ENCODE measurements around the gene TOM1.

TOM1 gene

DNA sequence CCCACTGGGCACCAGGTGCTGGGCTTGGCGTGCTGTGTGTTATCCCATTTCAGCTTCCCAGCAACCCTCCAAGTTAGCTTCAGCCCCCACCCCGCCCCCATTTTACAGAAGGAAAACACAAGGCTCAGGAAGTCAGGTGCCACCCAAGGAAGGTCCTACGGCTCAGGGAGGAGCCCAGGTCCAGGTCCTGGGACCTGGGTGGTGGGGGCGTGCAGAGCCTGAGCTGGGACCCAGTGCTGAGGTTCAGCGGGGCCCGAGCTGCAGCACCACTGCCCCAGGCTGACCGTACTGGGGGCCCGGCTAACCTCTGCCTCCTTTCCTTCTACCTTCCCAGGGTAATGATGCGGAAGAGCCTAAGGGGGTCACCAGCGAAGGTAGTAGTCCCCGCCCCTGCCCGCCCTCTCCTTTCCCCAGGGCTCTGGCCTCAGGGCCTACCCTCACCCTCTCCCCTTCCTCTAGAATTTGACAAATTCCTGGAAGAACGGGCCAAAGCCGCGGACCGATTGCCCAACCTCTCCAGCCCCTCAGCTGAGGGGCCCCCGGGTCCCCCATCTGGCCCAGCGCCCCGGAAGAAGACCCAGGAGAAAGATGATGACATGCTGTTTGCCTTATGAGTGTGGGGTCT is 47.0 kb downstream of the TOM1 start:
- Histone ChIP-seq H3K27me3 (replicated peaks; ENCODE audit: control insufficient read depth, insufficient read depth, low read length) (no peaks in the 10 kb centered on the region), H3K36me3 (ENCODE audit: control insufficient read depth, insufficient read depth, low read length) (peaks cover 9% of the 10 kb centered on the region), H3K4me3 (replicated peaks; ENCODE audit: low read depth, low read length) (no peak overlapping the region)
- TF ChIP-seq, protein P1, sequence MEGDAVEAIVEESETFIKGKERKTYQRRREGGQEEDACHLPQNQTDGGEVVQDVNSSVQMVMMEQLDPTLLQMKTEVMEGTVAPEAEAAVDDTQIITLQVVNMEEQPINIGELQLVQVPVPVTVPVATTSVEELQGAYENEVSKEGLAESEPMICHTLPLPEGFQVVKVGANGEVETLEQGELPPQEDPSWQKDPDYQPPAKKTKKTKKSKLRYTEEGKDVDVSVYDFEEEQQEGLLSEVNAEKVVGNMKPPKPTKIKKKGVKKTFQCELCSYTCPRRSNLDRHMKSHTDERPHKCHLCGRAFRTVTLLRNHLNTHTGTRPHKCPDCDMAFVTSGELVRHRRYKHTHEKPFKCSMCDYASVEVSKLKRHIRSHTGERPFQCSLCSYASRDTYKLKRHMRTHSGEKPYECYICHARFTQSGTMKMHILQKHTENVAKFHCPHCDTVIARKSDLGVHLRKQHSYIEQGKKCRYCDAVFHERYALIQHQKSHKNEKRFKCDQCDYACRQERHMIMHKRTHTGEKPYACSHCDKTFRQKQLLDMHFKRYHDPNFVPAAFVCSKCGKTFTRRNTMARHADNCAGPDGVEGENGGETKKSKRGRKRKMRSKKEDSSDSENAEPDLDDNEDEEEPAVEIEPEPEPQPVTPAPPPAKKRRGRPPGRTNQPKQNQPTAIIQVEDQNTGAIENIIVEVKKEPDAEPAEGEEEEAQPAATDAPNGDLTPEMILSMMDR (IDR thresholded peaks at IDR 0.05; ENCODE audit: insufficient read depth, low read length, poor library complexity, severe bottlenecking), result no peak
- no peak for DNase-seq (ENCODE audit: extremely low read depth, insufficient read length)

DNA sequence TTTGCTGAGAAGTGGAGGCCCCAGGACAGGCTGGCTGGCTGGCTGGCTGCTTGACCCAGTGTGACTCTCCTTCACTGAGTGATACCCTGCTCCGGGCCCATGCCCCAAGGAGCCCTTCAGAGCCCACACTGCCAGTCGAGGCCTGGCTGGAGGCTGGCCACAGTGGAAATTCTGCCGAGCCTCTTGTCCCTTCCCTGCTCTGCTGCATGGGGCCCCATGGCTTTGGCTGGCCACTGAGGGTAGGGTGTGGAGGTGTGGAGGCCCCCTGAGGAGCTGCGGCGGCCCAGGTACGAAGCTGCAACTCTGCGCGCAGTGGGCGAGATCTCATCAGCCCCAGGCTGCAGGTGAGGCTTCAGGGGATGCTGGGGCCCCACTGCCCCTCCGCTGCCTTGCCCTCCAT is 47.8 kb downstream of the TOM1 start:
- H3K4me3 ChIP-seq (replicated peaks; ENCODE audit: low read depth, low read length), result no peak overlapping the region
- no peak for DNase-seq (ENCODE audit: extremely low read depth, insufficient read length)
- H3K27me3 ChIP-seq (replicated peaks; ENCODE audit: control insufficient read depth, insufficient read depth, low read length), result no peaks in the 10 kb centered on the region
- TF ChIP-seq, protein P1 (IDR thresholded peaks at IDR 0.05; ENCODE audit: insufficient read depth, low read length, poor library complexity, severe bottlenecking), result no peak
- H3K36me3 ChIP-seq (ENCODE audit: control insufficient read depth, insufficient read depth, low read length), result peaks cover 9% of the 10 kb centered on the region

DNA sequence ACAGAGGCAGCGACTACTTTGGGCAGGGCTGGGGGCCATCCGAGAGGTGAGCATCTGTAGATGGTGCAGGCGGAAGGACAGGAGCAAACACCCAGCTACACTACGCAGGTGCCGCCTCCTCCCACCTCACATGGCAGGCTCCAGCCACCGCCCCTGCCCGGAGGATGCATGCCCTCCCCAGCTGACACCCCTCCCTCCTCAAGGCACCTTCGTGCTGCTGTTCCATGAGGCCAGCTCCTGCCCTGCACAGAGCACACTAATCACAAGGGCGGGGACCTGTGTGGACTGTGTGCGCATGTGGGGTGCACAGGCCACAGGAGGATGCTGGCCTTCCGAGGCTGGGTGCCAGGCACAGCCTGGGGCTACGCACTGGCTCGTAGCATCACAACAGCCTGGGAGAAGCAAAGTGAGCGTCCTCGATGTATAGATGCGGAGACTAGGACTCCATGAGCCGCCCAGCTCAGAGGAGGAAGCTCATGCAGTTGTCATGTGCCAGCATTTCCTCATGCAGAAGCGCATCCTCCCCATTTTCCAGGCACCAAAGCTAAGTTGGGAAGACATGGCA is 48.4 kb downstream of the TOM1 start:
- Histone ChIP-seq H3K27me3 (replicated peaks; ENCODE audit: control insufficient read depth, insufficient read depth, low read length) (no peaks in the 10 kb centered on the region), H3K36me3 (ENCODE audit: control insufficient read depth, insufficient read depth, low read length) (peaks cover 6% of the 10 kb centered on the region), H3K4me3 (replicated peaks; ENCODE audit: low read depth, low read length) (no peak overlapping the region)
- TF ChIP-seq, protein P1 (IDR thresholded peaks at IDR 0.05; ENCODE audit: insufficient read depth, low read length, poor library complexity, severe bottlenecking), result no peak
- no peak for DNase-seq (ENCODE audit: extremely low read depth, insufficient read length)

DNA sequence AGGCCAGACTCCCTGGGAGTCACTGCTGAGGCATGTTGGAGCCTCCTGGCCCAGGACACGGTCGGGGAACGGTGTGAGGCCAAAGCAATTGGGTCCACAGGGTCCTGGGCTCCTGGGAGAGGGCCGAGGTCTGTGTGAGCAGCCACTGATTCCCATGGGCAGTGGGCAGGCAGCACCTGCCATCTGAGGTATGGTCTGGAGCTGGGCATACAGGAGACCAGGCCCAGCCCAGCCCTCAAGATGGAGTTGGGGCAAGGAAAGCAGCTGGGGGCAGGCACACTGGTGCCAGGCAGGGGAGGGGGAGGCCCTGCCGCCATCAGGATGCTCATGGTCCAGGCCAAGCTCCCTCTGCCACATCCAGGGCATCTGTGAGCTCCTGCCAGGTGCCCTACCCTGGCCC is 49.0 kb downstream of the TOM1 start:
- no peak for DNase-seq (ENCODE audit: extremely low read depth, insufficient read length)
- TF ChIP-seq, protein P1 (IDR thresholded peaks at IDR 0.05; ENCODE audit: insufficient read depth, low read length, poor library complexity, severe bottlenecking), result no peak
- H3K36me3 ChIP-seq (ENCODE audit: control insufficient read depth, insufficient read depth, low read length), result peaks cover 2% of the 10 kb centered on the region
- H3K27me3 ChIP-seq (replicated peaks; ENCODE audit: control insufficient read depth, insufficient read depth, low read length), result no peaks in the 10 kb centered on the region
- no peak overlapping the region for H3K4me3 ChIP-seq (replicated peaks; ENCODE audit: low read depth, low read length)

DNA sequence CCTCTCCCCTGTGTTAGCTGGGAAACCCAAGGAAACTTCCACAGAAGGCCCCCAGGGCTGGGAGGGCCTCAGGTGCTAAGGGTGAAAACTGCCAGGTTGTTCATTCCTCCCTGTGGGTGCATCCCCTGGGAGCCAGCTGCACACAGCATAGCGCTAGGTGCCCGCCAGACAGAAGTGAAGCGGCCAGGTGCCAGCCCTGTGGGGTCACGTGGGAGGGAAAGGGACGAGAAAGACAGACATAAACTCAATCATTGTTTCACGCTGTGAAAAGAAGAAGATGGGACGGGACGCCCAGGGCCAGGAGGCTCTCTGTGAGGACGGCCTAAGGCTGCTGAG is 49.6 kb downstream of the TOM1 start:
- no peaks in the 10 kb centered on the region for H3K27me3 ChIP-seq (replicated peaks; ENCODE audit: control insufficient read depth, insufficient read depth, low read length)
- no peak for DNase-seq (ENCODE audit: extremely low read depth, insufficient read length)
- TF ChIP-seq, protein P1 (IDR thresholded peaks at IDR 0.05; ENCODE audit: insufficient read depth, low read length, poor library complexity, severe bottlenecking), result no peak
- H3K36me3 ChIP-seq (ENCODE audit: control insufficient read depth, insufficient read depth, low read length), result peaks cover 2% of the 10 kb centered on the region
- no peak overlapping the region for H3K4me3 ChIP-seq (replicated peaks; ENCODE audit: low read depth, low read length)
